Natural killer cell (primary cell): ENCODE measurements around the gene SOCS7. TPM values are rescaled to one million over a fixed set of nuclear protein-coding genes. Genes with fewer than 3 reads are reported as not detected.

Experiments used
- ATAC-seq, 3 donors: fragments of 150-1000 bp in 2 of 3; fragments of 200-7000 bp in 1 of 3; cut with Tn5 transposase; 1 replicate in 1 of 3; 2 replicates in 2 of 3; pipeline ENCODE4 v1.10.0; 2021; ENCODE audit warnings: mild to moderate bottlenecking in 2 of 3, moderate library complexity in 2 of 3
- DNase-seq, 2 donors: peaks; one replicate each; pipeline versions ENCODE4 v3.0.0 to v3.0.0-alpha.2; 2013 to 2021; ENCODE audit warnings: mixed read lengths in 1 of 2
- H3K27ac ChIP-seq: one replicate; pipeline ENCODE4 v1.5.1; 2013; ENCODE audit warnings: mild to moderate bottlenecking, low read length
- H3K27me3 ChIP-seq: one replicate; pipeline ENCODE4 v1.6.1; 2013; ENCODE audit warnings: low read length; ENCODE audit not compliant: control insufficient read depth, insufficient read depth
- H3K36me3 ChIP-seq: one replicate; pipeline ENCODE4 v1.6.1; 2013; ENCODE audit warnings: low read length; ENCODE audit not compliant: control insufficient read depth, insufficient read depth
- H3K4me1 ChIP-seq: one replicate; pipeline ENCODE4 v1.6.1; 2013; ENCODE audit warnings: low read length; ENCODE audit not compliant: control insufficient read depth, insufficient read depth
- H3K4me3 ChIP-seq: one replicate; pipeline ENCODE4 v1.5.1; 2013; ENCODE audit warnings: low read length
- H3K9me3 ChIP-seq: one replicate; pipeline ENCODE4 v1.6.1; 2013; ENCODE audit warnings: low read length; ENCODE audit not compliant: control insufficient read depth, insufficient read depth
- H3K27ac Mint-ChIP-seq, 2 donors: one replicate each; pipeline ENCODE4 v1.8.0; 2022; ENCODE audit warnings: mild to moderate bottlenecking in 2 of 2, mixed read lengths in 2 of 2, moderate library complexity in 1 of 2
- H3K27me3 Mint-ChIP-seq, 2 donors: one replicate each; pipeline ENCODE4 v1.8.0; 2022; ENCODE audit warnings: low read depth in 2 of 2, mixed read lengths in 2 of 2
- H3K36me3 Mint-ChIP-seq: one replicate; pipeline ENCODE4 v1.8.0; 2022; ENCODE audit warnings: mixed read lengths
- H3K4me1 Mint-ChIP-seq, 2 donors: one replicate each; pipeline ENCODE4 v1.8.0; 2022; ENCODE audit warnings: mixed read lengths in 2 of 2
- H3K4me3 Mint-ChIP-seq: one replicate; pipeline ENCODE4 v1.8.0; 2022; ENCODE audit warnings: mild to moderate bottlenecking, moderate library complexity, mixed read lengths
- H3K9me3 Mint-ChIP-seq, 2 donors: one replicate each; pipeline ENCODE4 v1.8.0; 2022; ENCODE audit warnings: mixed read lengths in 2 of 2
- WGBS: methylation state at CpG from one replicate; pipeline ENCODE4 v1.1.7; 2013; ENCODE audit warnings: missing lambda C conversion rate; ENCODE audit not compliant: insufficient coverage; 5-methylcytosine and 5-hydroxymethylcytosine counted together
- intact Hi-C: fragments of 100-400 bp; cut with micrococcal nuclease; formaldehyde crosslinking; loops from one replicate; pipeline ENCODE4 v1.14.2; 2022
- total RNA-seq, 4 donors: library from RNA; stranded (reverse); fragments of 120-200 nt in 1 of 4; gene quantifications; one replicate each; pipeline versions ENCODE4 v1.2.3 to v1.2.4, GENCODE V29; 2013 to 2022
- TF ChIP-seq, protein P1 (sequence below): fragments of 200-600 bp; IDR thresholded peaks from one replicate; pipeline ENCODE4 v1.8.0; 2022; ENCODE audit warnings: antibody characterized with exemption

The SOCS7 gene
- total RNA-seq, 3 donors from 2014 or later (not counting 1 experiment from before 2014, with no cell fraction given), result 13.6 to 31.8 (median 21.2) TPM

GRCh38 chr17:38418062-38418692 lies 66.5 kb downstream of the SOCS7 start:
- H3K36me3 Mint-ChIP-seq, result no peaks in the 10 kb centered on the region
- Histone ChIP-seq H3K4me1 (peaks cover 13% of the 10 kb centered on the region), H3K27ac (no peak overlapping the region), H3K36me3 (no peaks in the 10 kb centered on the region), H3K4me3 (no peak overlapping the region), H3K9me3 (no peaks in the 10 kb centered on the region), H3K27me3 (peaks cover 19% of the 10 kb centered on the region)
- 89% methylated on average over 7 of the region's 7 CpGs for WGBS
- H3K4me3 Mint-ChIP-seq, result no peak overlapping the region
- H3K9me3 Mint-ChIP-seq, result no peaks in the 10 kb centered on the region
- intact Hi-C loops, result no loop called here
- H3K27ac Mint-ChIP-seq, result no peak overlapping the region
- H3K27me3 Mint-ChIP-seq, result peaks cover 17 to 33% of the 10 kb centered on the region in 2 donors
- TF ChIP-seq, protein P1, sequence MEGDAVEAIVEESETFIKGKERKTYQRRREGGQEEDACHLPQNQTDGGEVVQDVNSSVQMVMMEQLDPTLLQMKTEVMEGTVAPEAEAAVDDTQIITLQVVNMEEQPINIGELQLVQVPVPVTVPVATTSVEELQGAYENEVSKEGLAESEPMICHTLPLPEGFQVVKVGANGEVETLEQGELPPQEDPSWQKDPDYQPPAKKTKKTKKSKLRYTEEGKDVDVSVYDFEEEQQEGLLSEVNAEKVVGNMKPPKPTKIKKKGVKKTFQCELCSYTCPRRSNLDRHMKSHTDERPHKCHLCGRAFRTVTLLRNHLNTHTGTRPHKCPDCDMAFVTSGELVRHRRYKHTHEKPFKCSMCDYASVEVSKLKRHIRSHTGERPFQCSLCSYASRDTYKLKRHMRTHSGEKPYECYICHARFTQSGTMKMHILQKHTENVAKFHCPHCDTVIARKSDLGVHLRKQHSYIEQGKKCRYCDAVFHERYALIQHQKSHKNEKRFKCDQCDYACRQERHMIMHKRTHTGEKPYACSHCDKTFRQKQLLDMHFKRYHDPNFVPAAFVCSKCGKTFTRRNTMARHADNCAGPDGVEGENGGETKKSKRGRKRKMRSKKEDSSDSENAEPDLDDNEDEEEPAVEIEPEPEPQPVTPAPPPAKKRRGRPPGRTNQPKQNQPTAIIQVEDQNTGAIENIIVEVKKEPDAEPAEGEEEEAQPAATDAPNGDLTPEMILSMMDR, result no peak
- no peak for DNase-seq
- ATAC-seq, result no peak
- peaks cover 5 to 9% of the 10 kb centered on the region in 2 donors for H3K4me1 Mint-ChIP-seq

DNA sequence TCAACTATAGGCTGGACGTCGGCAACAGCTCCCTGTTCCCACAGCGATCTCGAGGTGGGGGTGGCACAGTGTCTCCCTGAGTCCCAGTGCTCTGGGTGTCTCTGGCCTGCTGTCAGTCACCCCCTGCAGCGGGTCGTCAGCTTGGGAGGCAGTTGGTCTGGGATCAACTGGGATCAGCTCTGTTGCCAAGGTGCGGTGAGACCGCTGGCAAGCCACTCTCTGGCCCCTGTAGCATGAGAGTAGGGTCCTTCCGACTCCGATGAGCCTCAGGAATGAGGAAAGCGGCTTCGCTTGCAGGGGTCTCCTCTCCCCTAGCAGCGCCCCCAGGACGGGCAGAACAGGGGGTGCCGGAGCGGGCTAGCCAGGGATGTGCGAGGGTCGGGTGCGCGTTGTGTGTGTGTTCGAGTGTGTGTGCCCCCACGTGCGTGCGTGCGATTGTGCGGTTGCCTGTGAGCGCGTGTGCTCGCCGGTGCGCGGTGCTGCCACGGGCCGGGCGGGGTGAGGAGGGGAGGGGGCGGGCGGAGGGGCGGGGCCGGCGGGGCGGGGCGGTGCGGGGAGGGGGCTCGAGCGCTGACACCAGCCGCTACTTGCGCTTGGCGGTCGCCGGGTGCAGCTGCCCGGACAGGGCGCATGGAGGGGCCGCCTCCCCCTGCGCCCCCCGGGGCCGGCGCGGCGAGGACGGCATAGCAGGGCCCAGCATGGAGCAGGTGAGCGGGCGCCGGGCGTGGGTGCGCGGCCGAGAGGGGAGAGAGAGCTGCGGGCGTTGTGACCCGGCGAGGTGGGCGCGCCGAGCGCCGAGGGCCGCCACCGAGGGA lies 67.3 kb downstream of the SOCS7 start:
- H3K27ac Mint-ChIP-seq, result no peak overlapping the region

DNA sequence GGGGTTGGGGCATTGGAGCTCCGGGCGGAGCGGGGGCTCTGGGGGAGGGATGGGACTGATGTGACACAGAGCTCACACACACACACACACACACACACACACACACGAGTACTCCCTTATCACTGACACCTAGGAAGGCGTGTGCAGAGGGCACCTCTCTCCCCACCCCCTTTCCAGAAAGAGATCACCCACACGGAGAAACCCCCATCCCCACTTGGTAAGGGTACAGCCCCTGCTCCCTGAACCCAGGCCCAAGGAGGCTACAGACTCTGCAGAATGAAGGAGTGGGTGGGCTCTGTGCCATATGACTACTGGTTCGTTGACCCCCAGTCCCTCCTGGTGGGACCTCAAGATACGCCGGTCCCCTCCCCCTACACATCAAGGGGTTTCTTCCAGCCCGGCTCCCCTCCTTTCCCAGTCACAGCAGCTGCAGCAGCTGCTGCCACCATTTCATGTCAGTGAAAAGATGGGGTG lies 67.9 kb downstream of the SOCS7 start:
- no peaks in the 10 kb centered on the region for H3K36me3 ChIP-seq
- H3K4me3 Mint-ChIP-seq, result no peak overlapping the region

More for the DNA sequence above, 67.3 kb downstream of the SOCS7 start:
- 8% methylated on average over 53 of the region's 78 CpGs for WGBS
- H3K36me3 Mint-ChIP-seq, result no peaks in the 10 kb centered on the region
- H3K4me3 Mint-ChIP-seq, result peak overlapping the region; percentile 60
- Histone ChIP-seq H3K27me3 (peaks cover 19% of the 10 kb centered on the region), H3K4me3 (no peak overlapping the region), H3K9me3 (no peaks in the 10 kb centered on the region), H3K4me1 (peaks cover 13% of the 10 kb centered on the region), H3K27ac (no peak overlapping the region), H3K36me3 (no peaks in the 10 kb centered on the region)
- TF ChIP-seq, protein P1, result no peak
- peak in 1 of 2 donors; percentile 17 for DNase-seq
- peaks cover 5 to 9% of the 10 kb centered on the region in 2 donors for H3K4me1 Mint-ChIP-seq
- peaks cover 23 to 36% of the 10 kb centered on the region in 2 donors for H3K27me3 Mint-ChIP-seq
- no peak for ATAC-seq
- no peaks in the 10 kb centered on the region for H3K9me3 Mint-ChIP-seq
- intact Hi-C loops, result no loop called here

More for the DNA sequence above, 67.9 kb downstream of the SOCS7 start:
- Histone ChIP-seq H3K4me1 (peaks cover 12% of the 10 kb centered on the region), H3K9me3 (no peaks in the 10 kb centered on the region), H3K27ac (no peak overlapping the region), H3K27me3 (peaks cover 19% of the 10 kb centered on the region), H3K4me3 (no peak overlapping the region)
- peak in 1 of 2 donors; percentile 25 for DNase-seq
- no peaks in the 10 kb centered on the region for H3K36me3 Mint-ChIP-seq
- H3K27me3 Mint-ChIP-seq, result peaks cover 26 to 41% of the 10 kb centered on the region in 2 donors
- 15% methylated on average over 6 of the region's 10 CpGs for WGBS
- TF ChIP-seq, protein P1, result no peak
- no peak for ATAC-seq
- no peaks in the 10 kb centered on the region for H3K9me3 Mint-ChIP-seq
- intact Hi-C loops, result no loop called here
- H3K4me1 Mint-ChIP-seq, result peaks cover 5 to 10% of the 10 kb centered on the region in 2 donors
- no peak overlapping the region for H3K27ac Mint-ChIP-seq
